ENCODE measurements around the gene ACACA.
A peak's percentile ranks its signal among the peaks of the same experiment; 100 is the strongest.

ACACA gene

DNA sequence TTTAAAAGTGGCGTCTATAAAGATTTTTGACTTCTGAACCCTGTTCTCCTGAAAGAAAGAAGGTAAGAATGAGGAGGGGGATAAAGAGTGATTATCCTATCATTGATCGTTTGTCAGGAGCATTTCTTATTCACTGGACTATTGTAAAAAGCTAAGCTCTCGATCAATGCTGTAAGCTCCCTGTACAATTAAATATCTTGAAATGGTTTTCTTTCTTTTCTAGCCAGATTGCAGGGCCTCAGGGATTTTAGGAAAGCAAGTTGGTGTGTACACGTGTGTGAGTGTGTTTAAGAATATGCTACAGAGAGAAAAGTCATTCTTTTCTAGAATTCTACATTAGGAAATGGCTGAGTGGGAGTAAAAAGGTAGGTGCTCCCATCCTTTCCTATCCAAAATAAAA, 303.4 kb downstream of the ACACA start:
- Mint-ChIP-seq H3K9me3 (no peaks in the 10 kb centered on the region), H3K27ac (no peak overlapping the region), H3K4me3 (no peak overlapping the region), H3K36me3 (ENCODE audit: low read depth) (peaks cover 17% of the 10 kb centered on the region), H3K27me3 (no peaks in the 10 kb centered on the region), H3K4me1 (no peaks in the 10 kb centered on the region)
- DNase-seq, result no peak
- no peak for ATAC-seq

DNA sequence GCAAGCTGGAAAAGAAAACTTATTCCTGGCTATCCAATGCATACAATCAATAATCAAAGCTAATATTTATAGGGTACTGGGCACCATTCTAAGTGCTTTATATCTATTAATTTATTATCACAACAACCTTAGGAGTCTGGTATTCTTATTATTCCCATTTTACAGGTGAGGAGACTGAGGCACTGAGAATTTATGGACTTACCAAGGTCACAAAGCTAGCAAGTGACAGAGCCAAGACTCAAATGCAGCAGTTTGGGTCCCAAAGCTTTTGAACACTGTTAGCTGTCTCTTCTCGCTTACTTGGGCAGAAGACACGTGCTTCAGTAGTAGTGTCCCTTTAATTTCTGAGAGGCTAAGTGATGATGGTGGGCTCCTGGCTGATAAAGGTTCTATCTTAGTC, 305.3 kb downstream of the ACACA start:
- Mint-ChIP-seq H3K36me3 (ENCODE audit: low read depth) (peaks cover 29% of the 10 kb centered on the region), H3K4me3 (no peak overlapping the region), H3K4me1 (no peaks in the 10 kb centered on the region), H3K27me3 (no peaks in the 10 kb centered on the region), H3K27ac (no peak overlapping the region), H3K9me3 (no peaks in the 10 kb centered on the region)
- DNase-seq (no peak), ATAC-seq (no peak)

DNA sequence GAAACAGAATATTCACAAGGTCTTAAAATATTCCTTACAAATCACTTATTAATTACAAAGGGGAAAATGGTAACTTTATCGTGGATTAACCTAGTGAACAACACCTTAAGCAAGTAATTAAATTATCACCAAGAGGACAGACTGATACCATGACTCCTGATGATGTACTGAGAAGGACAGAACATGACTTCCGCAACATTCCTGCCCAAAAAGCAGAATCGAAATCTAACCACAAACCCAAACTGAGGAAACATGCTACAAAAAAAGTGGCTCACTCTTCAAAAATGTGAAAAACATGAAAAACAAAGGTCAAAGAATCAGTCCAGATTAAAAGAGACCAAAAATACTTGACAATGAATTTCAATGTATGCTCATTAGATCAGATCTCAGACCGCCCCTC, 306.4 kb downstream of the ACACA start:
- Mint-ChIP-seq H3K27me3 (no peaks in the 10 kb centered on the region), H3K9me3 (no peaks in the 10 kb centered on the region), H3K4me1 (no peaks in the 10 kb centered on the region), H3K27ac (no peak overlapping the region), H3K36me3 (ENCODE audit: low read depth) (peaks cover 36% of the 10 kb centered on the region), H3K4me3 (no peak overlapping the region)
- ATAC-seq, result no peak
- DNase-seq, result no peak

DNA sequence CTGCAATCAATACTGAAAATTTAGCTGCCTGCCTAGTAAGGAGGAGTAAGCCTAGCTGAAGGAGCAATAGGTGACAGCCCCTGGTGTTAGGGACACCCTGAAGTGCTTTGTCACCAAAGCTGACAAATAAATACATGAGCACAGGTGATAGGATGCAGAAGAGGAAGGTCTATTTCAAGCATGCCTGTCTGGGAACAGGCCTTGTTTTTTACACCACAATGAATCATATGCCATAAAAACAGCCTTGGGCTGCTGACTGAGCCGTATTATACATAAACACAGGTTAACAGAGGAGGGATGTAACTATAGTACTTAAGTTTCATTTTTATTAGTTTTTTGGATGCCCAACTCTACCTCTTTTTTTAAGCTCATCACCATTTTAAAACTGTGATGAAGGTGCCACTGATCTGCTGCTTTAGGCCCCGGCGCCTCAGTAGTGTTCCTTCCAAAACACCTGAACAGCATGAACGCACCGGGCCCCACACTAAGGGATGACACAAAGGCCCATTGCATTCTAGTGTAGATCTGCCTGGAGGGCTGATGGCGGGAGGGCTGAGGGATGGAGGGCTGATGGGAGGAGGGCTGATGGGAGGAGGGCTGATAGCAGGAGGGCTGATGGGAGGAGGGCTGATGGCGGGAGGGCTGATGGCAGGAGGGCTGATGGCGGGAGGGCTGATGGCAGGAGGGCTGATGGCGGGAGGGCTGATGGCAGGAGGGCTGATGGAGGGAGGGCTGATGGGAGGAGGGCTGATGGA, 307.5 kb downstream of the ACACA start:
- H3K4me3 Mint-ChIP-seq, result no peak overlapping the region
- H3K9me3 Mint-ChIP-seq, result no peaks in the 10 kb centered on the region
- no peaks in the 10 kb centered on the region for H3K4me1 Mint-ChIP-seq
- no peak for DNase-seq
- no peak overlapping the region for H3K27ac Mint-ChIP-seq
- peaks cover 41% of the 10 kb centered on the region for H3K36me3 Mint-ChIP-seq (ENCODE audit: low read depth)
- no peaks in the 10 kb centered on the region for H3K27me3 Mint-ChIP-seq
- ATAC-seq, result no peak

DNA sequence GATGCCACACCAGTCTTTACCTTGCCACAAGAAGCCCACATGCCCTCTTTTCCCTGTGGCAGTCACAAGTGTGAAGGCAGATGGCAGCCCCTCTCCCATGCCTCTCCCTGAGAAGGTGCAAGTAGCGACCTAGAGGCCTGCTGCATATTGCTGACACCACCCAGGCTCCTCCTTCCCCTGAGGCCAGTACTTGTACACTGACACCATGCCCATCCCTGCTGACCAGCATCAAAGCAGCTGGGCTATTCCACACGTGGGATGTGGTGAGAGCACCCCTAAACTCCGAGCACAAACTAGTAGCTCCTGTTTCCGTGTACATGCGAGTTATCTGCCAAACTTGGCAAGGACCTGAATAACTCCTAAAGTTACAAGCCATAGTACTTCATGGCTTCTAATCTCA, 308.5 kb downstream of the ACACA start:
- Mint-ChIP-seq H3K9me3 (no peaks in the 10 kb centered on the region), H3K27ac (no peak overlapping the region), H3K27me3 (no peaks in the 10 kb centered on the region), H3K4me3 (no peak overlapping the region), H3K4me1 (no peaks in the 10 kb centered on the region), H3K36me3 (ENCODE audit: low read depth) (peaks cover 46% of the 10 kb centered on the region)
- no peak for DNase-seq
- ATAC-seq, result no peak

DNA sequence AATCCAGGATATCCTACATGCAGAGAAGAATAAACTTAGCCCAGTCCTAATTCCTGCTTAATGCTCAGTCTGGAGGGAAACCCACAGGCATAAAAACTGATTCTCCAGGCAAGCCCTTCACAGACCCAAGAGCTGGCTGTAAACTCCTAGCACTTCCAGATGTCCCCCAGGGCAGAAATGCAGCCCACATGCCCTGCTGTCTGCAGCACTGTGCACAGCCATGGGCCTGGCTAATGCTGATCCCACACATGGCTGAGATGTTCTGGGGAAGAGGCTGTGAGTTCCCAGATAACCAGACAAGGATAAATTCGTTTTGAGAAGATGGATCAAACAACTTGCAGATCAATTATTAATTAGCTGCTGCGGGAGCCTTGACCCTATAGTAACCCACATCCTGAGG, 309.5 kb downstream of the ACACA start:
- Mint-ChIP-seq H3K36me3 (ENCODE audit: low read depth) (peaks cover 47% of the 10 kb centered on the region), H3K27ac (no peak overlapping the region)

DNA sequence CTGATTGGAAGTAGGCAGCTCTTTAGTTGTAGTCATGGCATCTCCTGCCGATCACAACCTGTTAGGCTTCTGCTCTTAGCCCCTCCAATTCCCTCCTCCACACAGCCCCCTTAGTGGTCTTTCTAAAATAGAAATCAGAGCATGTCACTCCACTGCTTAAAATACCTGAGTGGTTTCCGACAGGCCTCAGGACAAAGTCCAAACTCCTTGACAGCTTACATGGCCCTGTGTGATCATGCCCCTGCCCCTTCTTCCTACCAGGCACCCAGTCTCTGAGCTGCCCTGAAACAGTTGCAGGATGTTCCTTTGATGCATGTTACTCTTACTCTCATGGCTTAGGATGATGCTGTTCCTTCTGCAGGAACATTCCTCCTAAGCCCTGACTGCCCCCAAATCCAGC, 310.6 kb downstream of the ACACA start:
- DNase-seq, result no peak
- no peak for ATAC-seq
- Mint-ChIP-seq H3K9me3 (no peaks in the 10 kb centered on the region), H3K27me3 (no peaks in the 10 kb centered on the region), H3K4me1 (peaks cover 11% of the 10 kb centered on the region), H3K4me3 (no peak overlapping the region), H3K36me3 (ENCODE audit: low read depth) (peaks cover 42% of the 10 kb centered on the region), H3K27ac (no peak overlapping the region)

More for the DNA sequence above, 309.5 kb downstream of the ACACA start:
- DNase-seq (no peak), ATAC-seq (no peak)
- H3K4me3 Mint-ChIP-seq, result no peak overlapping the region
- H3K27me3 Mint-ChIP-seq, result no peaks in the 10 kb centered on the region
- no peaks in the 10 kb centered on the region for H3K9me3 Mint-ChIP-seq
- peaks cover 3% of the 10 kb centered on the region for H3K4me1 Mint-ChIP-seq

DNA sequence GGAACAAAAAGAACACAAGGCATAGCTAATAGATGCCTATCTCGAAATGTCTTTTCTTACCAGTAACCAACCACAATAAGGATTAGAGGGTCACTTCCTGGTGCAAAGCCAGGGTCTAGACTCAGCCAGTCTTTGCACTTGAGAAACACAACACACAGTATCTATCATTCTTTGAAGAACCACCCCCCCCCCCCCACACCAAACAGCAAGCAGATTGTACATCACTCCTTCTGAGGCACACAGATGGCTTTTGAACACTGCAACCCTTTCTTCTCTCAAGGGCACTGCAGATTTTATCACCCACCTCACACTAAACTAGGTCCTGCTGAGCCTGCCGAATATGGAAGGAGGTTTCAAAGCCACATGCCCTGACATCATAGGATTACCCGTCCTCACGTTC, 312.2 kb downstream of the ACACA start:
- Mint-ChIP-seq H3K36me3 (ENCODE audit: low read depth) (peaks cover 42% of the 10 kb centered on the region), H3K4me1 (peaks cover 26% of the 10 kb centered on the region), H3K4me3 (no peak overlapping the region), H3K9me3 (no peaks in the 10 kb centered on the region), H3K27ac (no peak overlapping the region), H3K27me3 (no peaks in the 10 kb centered on the region)
- DNase-seq, result no peak
- ATAC-seq, result no peak

DNA sequence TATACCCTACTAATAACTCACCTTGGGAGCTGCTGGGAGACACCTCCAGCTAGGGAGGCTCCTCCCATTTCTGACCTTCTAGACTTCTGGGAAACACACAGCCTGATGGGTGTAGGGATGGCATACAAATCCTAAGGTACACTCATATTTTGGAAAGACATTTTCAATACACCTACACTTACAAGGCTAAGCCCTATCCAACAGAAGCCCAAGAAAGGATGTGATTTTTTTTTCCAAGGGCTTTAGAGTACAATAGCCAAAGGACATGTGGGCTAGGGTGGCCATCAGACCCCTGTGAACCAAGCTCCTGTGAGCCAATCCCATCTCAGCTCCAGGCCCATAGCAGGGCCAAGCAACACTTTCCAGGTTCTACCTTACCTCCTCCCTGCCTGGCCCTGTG, 313.9 kb downstream of the ACACA start:
- no peak for ATAC-seq
- Mint-ChIP-seq H3K27ac (no peak overlapping the region), H3K4me1 (peaks cover 39% of the 10 kb centered on the region), H3K36me3 (ENCODE audit: low read depth) (peaks cover 40% of the 10 kb centered on the region), H3K4me3 (no peak overlapping the region), H3K9me3 (no peaks in the 10 kb centered on the region), H3K27me3 (no peaks in the 10 kb centered on the region)
- DNase-seq, result no peak

DNA sequence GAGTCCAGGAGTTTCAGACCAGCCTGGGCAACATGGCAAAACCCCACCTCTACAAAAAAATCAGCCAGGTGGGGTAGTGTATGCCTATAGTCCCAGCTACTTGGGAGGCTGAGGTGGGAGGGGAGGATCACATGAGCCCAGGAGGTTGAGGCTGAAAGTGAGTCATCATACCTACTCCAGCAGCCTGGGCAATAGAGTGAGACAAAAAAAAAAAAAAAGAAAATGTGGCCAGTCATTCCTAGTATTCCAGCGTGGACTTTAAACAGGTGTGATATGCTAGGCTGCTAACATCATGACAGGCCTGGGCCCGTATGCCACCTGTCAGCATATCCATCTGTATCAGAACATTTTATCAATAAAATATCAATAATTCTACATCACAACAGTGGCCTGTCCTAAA, 314.6 kb downstream of the ACACA start:
- Mint-ChIP-seq H3K4me3 (no peak overlapping the region), H3K36me3 (ENCODE audit: low read depth) (peaks cover 41% of the 10 kb centered on the region), H3K9me3 (no peaks in the 10 kb centered on the region), H3K4me1 (peaks cover 40% of the 10 kb centered on the region), H3K27me3 (no peaks in the 10 kb centered on the region), H3K27ac (no peak overlapping the region)
- DNase-seq (no peak), ATAC-seq (no peak)

DNA sequence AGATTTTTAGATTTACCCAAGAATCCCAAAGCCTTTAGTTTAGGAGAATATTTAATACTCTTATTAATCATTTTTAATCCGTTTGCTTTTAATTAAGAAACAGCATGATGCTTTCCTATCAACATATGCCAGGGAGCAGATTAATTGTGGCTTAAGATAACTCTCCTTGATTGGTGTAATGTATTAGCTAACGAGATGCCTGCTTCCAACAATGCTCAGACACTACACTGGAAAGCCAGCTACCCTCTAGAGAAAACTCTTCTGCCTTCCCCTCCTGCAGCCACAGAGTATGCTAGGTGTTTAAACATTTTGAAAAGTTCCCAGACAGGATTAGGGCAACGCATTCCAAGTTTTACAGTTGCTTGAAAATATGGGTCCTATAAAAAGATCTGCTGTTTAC, 315.7 kb downstream of the ACACA start:
- ATAC-seq, result no peak
- H3K4me3 Mint-ChIP-seq, result no peak overlapping the region
- no peak overlapping the region for H3K27ac Mint-ChIP-seq
- H3K36me3 Mint-ChIP-seq (ENCODE audit: low read depth), result peaks cover 38% of the 10 kb centered on the region
- H3K27me3 Mint-ChIP-seq, result no peaks in the 10 kb centered on the region
- H3K4me1 Mint-ChIP-seq, result peaks cover 40% of the 10 kb centered on the region
- H3K9me3 Mint-ChIP-seq, result no peaks in the 10 kb centered on the region
- no peak for DNase-seq

DNA sequence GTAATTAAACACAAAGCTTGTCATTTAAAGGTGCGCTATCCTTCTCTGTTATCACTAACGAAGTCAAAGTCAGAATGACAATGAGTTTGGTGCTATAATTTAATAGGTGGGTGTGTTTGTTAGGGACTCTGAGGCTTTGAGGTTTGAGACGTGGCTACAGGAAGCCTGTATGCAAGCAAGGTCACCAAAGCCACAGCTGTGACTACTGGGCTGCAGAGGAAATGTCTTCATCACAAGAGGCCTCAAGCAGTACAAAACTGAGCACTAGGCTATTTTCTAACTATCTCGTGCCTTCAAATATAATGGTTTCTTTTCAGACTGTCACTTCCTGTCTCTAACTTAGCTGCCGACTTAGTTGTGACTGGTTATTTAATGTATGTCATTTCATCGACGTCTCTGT, 316.7 kb downstream of the ACACA start:
- peaks cover 40% of the 10 kb centered on the region for H3K4me1 Mint-ChIP-seq
- H3K27me3 Mint-ChIP-seq, result no peaks in the 10 kb centered on the region
- no peak overlapping the region for H3K4me3 Mint-ChIP-seq
- H3K9me3 Mint-ChIP-seq, result no peaks in the 10 kb centered on the region
- peaks cover 38% of the 10 kb centered on the region for H3K36me3 Mint-ChIP-seq (ENCODE audit: low read depth)
- ATAC-seq, result peak; percentile 87
- peak overlapping the region; percentile 59 for H3K27ac Mint-ChIP-seq
- peak; percentile 22 for DNase-seq

DNA sequence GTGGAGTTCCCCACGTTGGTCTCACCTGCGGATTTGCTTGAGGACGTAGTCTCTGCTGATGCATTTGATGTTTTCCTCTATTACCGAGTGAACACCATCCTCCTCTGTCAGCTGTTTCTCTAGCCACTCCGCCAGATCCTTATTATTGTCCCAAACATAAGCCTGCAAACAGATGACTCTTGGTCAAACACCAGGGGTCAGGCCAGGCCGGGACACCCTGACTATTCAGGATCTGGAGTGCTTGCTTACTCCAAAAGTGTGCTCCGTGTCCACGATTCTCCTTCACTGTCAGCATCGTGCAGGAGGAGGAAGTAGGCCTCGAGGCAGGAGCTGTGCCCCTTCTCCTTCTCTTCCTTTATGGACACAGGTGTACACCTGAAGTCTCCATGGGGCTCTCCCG, 317.7 kb downstream of the ACACA start:
- DNase-seq (no peak), ATAC-seq (no peak)
- no peaks in the 10 kb centered on the region for H3K9me3 Mint-ChIP-seq
- H3K27ac Mint-ChIP-seq, result no peak overlapping the region
- H3K36me3 Mint-ChIP-seq (ENCODE audit: low read depth), result peaks cover 37% of the 10 kb centered on the region
- peaks cover 40% of the 10 kb centered on the region for H3K4me1 Mint-ChIP-seq
- H3K27me3 Mint-ChIP-seq, result no peaks in the 10 kb centered on the region
- no peak overlapping the region for H3K4me3 Mint-ChIP-seq

DNA sequence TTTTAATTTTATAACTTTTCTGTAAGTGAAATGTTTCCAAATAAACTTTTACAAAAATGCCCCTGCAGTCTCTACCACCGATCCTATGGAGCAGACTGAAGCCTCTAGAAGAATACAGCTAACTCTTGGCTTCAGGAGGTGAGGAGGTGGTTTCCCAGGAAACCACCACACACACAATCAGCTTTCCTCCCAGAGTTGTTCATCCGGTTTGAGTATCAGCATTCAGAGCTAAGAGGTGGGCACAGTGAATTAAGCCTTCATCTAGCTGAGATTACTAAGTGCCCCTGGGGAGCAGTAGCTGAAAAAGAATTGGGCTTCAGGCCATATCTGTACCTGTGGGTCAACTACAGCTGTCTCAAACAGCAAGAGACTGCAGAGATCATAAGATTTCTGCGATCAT, 318.2 kb downstream of the ACACA start:
- H3K9me3 Mint-ChIP-seq, result no peaks in the 10 kb centered on the region
- H3K36me3 Mint-ChIP-seq (ENCODE audit: low read depth), result peaks cover 33% of the 10 kb centered on the region
- ATAC-seq, result peak; percentile 27
- DNase-seq, result no peak
- H3K27me3 Mint-ChIP-seq, result no peaks in the 10 kb centered on the region
- H3K27ac Mint-ChIP-seq, result no peak overlapping the region
- H3K4me3 Mint-ChIP-seq, result no peak overlapping the region
- H3K4me1 Mint-ChIP-seq, result peaks cover 40% of the 10 kb centered on the region

DNA sequence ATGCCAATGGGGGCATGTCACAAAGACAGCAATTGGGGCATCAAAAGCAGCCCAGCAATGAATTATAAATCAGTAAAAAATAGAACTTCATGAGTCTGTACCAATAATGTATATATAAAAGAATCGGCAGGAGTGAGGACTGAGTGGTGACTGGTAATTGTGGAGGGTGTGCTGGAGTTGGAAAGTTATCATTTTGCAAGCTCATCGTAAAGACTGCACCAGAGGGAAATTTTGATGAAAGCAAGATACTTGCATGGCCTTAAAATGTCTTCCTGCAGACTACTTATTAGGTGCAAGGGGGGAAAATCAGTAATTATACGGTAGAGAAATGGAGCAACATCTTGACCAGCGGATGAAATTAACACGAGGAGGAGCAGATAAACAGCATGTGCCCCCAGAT, 319.0 kb downstream of the ACACA start:
- no peaks in the 10 kb centered on the region for H3K27me3 Mint-ChIP-seq
- H3K9me3 Mint-ChIP-seq, result no peaks in the 10 kb centered on the region
- DNase-seq (no peak), ATAC-seq (no peak)
- peaks cover 28% of the 10 kb centered on the region for H3K36me3 Mint-ChIP-seq (ENCODE audit: low read depth)
- no peak overlapping the region for H3K27ac Mint-ChIP-seq
- peaks cover 40% of the 10 kb centered on the region for H3K4me1 Mint-ChIP-seq
- H3K4me3 Mint-ChIP-seq, result no peak overlapping the region

DNA sequence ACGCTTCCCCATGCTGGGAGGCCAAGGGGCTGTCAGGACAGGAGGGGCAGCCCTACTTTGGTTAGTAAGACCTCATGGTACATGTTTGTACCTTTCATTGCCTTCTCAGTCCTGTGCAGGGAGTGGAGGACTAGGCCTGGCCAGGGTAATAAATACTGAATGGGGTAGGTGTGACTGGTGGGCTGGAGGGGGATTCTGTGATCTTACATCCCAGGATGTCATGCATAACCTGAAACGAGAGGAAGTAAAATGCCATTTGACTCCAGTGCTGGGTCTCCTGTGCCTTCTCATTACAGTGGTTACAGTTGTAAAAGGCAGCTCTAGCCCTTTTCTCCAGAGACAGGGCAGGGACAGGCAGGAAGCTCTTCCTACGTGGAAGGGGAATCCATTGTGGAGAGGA, 319.7 kb downstream of the ACACA start:
- Mint-ChIP-seq H3K27ac (no peak overlapping the region), H3K4me1 (peaks cover 34% of the 10 kb centered on the region)

More for the DNA sequence above, 319.7 kb downstream of the ACACA start:
- no peak for DNase-seq
- ATAC-seq, result no peak
- Mint-ChIP-seq H3K36me3 (ENCODE audit: low read depth) (peaks cover 28% of the 10 kb centered on the region), H3K4me3 (no peak overlapping the region), H3K9me3 (no peaks in the 10 kb centered on the region), H3K27me3 (no peaks in the 10 kb centered on the region)
